ENCODE data around the gene SMC3. TPM values are rescaled to one million over a fixed set of nuclear protein-coding genes. Genes with fewer than 3 reads are reported as not detected.

Gene SMC3
- total and polyA plus RNA-seq, 2 experiments from 2014 or later, result 72.3 to 320 TPM

DNA sequence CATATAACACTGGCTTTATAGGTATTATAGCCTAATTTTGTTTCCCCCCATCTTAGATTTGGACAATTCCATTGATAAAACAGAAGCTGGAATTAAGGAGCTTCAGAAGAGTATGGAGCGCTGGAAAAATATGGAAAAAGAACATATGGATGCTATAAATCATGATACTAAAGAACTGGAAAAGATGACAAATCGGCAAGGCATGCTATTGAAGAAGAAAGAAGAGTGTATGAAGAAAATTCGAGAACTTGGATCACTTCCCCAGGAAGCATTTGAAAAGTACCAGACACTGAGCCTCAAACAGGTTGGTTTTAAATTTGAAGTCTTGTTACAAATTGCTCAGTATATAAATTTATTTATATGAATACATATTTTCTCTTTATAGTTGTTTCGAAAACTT, 34.1 kb downstream of the SMC3 start (continued):
- TF ChIP-seq, protein P1, sequence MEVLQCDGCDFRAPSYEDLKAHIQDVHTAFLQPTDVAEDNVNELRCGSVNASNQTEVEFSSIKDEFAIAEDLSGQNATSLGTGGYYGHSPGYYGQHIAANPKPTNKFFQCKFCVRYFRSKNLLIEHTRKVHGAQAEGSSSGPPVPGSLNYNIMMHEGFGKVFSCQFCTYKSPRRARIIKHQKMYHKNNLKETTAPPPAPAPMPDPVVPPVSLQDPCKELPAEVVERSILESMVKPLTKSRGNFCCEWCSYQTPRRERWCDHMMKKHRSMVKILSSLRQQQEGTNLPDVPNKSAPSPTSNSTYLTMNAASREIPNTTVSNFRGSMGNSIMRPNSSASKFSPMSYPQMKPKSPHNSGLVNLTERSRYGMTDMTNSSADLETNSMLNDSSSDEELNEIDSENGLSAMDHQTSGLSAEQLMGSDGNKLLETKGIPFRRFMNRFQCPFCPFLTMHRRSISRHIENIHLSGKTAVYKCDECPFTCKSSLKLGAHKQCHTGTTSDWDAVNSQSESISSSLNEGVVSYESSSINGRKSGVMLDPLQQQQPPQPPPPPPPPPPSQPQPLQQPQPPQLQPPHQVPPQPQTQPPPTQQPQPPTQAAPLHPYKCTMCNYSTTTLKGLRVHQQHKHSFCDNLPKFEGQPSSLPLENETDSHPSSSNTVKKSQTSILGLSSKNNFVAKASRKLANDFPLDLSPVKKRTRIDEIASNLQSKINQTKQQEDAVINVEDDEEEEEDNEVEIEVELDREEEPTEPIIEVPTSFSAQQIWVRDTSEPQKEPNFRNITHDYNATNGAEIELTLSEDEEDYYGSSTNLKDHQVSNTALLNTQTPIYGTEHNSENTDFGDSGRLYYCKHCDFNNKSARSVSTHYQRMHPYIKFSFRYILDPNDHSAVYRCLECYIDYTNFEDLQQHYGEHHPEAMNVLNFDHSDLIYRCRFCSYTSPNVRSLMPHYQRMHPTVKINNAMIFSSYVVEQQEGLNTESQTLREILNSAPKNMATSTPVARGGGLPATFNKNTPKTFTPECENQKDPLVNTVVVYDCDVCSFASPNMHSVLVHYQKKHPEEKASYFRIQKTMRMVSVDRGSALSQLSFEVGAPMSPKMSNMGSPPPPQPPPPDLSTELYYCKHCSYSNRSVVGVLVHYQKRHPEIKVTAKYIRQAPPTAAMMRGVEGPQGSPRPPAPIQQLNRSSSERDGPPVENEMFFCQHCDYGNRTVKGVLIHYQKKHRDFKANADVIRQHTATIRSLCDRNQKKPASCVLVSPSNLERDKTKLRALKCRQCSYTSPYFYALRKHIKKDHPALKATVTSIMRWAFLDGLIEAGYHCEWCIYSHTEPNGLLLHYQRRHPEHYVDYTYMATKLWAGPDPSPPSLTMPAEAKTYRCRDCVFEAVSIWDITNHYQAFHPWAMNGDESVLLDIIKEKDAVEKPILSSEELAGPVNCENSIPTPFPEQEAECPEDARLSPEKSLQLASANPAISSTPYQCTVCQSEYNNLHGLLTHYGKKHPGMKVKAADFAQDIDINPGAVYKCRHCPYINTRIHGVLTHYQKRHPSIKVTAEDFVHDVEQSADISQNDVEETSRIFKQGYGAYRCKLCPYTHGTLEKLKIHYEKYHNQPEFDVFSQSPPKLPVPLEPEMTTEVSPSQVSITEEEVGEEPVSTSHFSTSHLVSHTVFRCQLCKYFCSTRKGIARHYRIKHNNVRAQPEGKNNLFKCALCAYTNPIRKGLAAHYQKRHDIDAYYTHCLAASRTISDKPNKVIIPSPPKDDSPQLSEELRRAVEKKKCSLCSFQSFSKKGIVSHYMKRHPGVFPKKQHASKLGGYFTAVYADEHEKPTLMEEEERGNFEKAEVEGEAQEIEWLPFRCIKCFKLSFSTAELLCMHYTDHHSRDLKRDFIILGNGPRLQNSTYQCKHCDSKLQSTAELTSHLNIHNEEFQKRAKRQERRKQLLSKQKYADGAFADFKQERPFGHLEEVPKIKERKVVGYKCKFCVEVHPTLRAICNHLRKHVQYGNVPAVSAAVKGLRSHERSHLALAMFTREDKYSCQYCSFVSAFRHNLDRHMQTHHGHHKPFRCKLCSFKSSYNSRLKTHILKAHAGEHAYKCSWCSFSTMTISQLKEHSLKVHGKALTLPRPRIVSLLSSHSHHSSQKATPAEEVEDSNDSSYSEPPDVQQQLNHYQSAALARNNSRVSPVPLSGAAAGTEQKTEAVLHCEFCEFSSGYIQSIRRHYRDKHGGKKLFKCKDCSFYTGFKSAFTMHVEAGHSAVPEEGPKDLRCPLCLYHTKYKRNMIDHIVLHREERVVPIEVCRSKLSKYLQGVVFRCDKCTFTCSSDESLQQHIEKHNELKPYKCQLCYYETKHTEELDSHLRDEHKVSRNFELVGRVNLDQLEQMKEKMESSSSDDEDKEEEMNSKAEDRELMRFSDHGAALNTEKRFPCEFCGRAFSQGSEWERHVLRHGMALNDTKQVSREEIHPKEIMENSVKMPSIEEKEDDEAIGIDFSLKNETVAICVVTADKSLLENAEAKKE (CRISPR knock-in tag; IDR thresholded peaks at IDR 0.05), result no peak
- no peak for TF ChIP-seq ZNF114 (CRISPR knock-in tag; IDR thresholded peaks at IDR 0.05)
- no peak for TF ChIP-seq ZNF331 (CRISPR knock-in tag; IDR thresholded peaks at IDR 0.05; ENCODE audit: low read depth)
- no peak for TF ChIP-seq EZH2phosphoT487 (IDR thresholded peaks at IDR 0.05; ENCODE audit: unreplicated experiment)
- TF ChIP-seq CREB1 (CRISPR knock-in tag; IDR thresholded peaks at IDR 0.05; ENCODE audit: low read depth), result no peak
- no peak for TF ChIP-seq NANOG (IDR thresholded peaks at IDR 0.05; ENCODE audit: borderline replicate concordance)
- no peak for TF ChIP-seq STAT1 (IDR thresholded peaks at IDR 0.05; ENCODE audit: unreplicated experiment)
- TF ChIP-seq, protein P2, sequence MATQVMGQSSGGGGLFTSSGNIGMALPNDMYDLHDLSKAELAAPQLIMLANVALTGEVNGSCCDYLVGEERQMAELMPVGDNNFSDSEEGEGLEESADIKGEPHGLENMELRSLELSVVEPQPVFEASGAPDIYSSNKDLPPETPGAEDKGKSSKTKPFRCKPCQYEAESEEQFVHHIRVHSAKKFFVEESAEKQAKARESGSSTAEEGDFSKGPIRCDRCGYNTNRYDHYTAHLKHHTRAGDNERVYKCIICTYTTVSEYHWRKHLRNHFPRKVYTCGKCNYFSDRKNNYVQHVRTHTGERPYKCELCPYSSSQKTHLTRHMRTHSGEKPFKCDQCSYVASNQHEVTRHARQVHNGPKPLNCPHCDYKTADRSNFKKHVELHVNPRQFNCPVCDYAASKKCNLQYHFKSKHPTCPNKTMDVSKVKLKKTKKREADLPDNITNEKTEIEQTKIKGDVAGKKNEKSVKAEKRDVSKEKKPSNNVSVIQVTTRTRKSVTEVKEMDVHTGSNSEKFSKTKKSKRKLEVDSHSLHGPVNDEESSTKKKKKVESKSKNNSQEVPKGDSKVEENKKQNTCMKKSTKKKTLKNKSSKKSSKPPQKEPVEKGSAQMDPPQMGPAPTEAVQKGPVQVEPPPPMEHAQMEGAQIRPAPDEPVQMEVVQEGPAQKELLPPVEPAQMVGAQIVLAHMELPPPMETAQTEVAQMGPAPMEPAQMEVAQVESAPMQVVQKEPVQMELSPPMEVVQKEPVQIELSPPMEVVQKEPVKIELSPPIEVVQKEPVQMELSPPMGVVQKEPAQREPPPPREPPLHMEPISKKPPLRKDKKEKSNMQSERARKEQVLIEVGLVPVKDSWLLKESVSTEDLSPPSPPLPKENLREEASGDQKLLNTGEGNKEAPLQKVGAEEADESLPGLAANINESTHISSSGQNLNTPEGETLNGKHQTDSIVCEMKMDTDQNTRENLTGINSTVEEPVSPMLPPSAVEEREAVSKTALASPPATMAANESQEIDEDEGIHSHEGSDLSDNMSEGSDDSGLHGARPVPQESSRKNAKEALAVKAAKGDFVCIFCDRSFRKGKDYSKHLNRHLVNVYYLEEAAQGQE (IDR thresholded peaks at IDR 0.05; ENCODE audit: unreplicated experiment), result no peak
- TF ChIP-seq, protein P3, sequence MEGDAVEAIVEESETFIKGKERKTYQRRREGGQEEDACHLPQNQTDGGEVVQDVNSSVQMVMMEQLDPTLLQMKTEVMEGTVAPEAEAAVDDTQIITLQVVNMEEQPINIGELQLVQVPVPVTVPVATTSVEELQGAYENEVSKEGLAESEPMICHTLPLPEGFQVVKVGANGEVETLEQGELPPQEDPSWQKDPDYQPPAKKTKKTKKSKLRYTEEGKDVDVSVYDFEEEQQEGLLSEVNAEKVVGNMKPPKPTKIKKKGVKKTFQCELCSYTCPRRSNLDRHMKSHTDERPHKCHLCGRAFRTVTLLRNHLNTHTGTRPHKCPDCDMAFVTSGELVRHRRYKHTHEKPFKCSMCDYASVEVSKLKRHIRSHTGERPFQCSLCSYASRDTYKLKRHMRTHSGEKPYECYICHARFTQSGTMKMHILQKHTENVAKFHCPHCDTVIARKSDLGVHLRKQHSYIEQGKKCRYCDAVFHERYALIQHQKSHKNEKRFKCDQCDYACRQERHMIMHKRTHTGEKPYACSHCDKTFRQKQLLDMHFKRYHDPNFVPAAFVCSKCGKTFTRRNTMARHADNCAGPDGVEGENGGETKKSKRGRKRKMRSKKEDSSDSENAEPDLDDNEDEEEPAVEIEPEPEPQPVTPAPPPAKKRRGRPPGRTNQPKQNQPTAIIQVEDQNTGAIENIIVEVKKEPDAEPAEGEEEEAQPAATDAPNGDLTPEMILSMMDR (conservative IDR thresholded peaks at IDR 0.05; ENCODE audit: low read depth in 2 of 2), result no peak
- TF ChIP-seq EZH2 (IDR thresholded peaks at IDR 0.05; ENCODE audit: low read depth, unreplicated experiment), result no peak

Data from GM23338 (cell line).